Left kidney (tissue), 2 donors: Measurements from ENCODE around the gene SAMMSON. TPM values are rescaled to one million over a fixed set of nuclear protein-coding genes. Genes with fewer than 3 reads are reported as not detected.

ENCODE experiments used
- DNase-seq: peaks from one replicate; pipeline ENCODE4 v3.0.0-alpha.2; 2013
- polyA plus RNA-seq: library from polyadenylated mRNA; unstranded; fragments of 120-200 nt; gene quantifications from one replicate; pipeline ENCODE4 v1.2.1, GENCODE V29; 2013; ENCODE audit not compliant: insufficient read length

The SAMMSON gene
- polyA plus RNA-seq, 1 donor, result not detected

GRCh38 chr3:70090322-70090913, 90.9 kb downstream of the SAMMSON start:
- no peak for DNase-seq

- no peak for DNase-seq
Measured at GRCh38 chr3:70094197-70094596, 94.7 kb downstream of the SAMMSON start.

- DNase-seq, result no peak
Measured at GRCh38 chr3:70095260-70095659, 95.7 kb downstream of the SAMMSON start.

- DNase-seq, result no peak
Measured at GRCh38 chr3:70096376-70097066, 97.0 kb downstream of the SAMMSON start.

- no peak for DNase-seq
Measured at GRCh38 chr3:70097084-70097483, 97.6 kb downstream of the SAMMSON start.

- DNase-seq, result no peak
Measured at GRCh38 chr3:70108072-70108471, 108.5 kb downstream of the SAMMSON start.

- no peak for DNase-seq
Measured at GRCh38 chr3:70108546-70108945, 109.0 kb downstream of the SAMMSON start.

- DNase-seq, result no peak
Measured at GRCh38 chr3:70110066-70110465, 110.5 kb downstream of the SAMMSON start.

GRCh38 chr3:70111411-70111810, 111.9 kb downstream of the SAMMSON start:
- no peak for DNase-seq

GRCh38 chr3:70112751-70113150, 113.2 kb downstream of the SAMMSON start:
- DNase-seq, result no peak

GRCh38 chr3:70114431-70114830, 114.9 kb downstream of the SAMMSON start:
- no peak for DNase-seq

- DNase-seq, result no peak
Measured at GRCh38 chr3:70119879-70120278, 120.3 kb downstream of the SAMMSON start.
